Measurements from ENCODE around the gene MAP6.

DNA sequence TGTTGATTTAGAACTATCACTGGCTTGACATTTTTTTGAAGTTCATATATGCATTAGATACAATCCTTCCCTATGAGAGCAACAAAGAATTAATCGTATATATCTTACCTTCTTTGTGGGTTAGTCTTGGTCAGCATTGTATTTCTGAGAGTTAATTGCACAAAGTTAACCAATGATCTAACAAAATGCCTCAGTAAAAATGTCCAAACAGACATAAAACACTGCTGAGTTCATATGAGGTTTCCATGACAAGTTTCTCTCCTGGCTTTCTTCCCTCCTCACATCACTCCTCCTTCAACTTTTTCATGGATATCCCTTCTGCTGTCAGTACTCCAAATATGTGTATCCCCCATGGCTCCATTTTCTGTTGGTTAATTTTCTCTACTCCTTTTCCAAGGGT, 9.0 kb downstream of the MAP6 start:
- TF ChIP-seq POLR2A (IDR thresholded peaks at IDR 0.05): no peak
- TF ChIP-seq, protein P1, sequence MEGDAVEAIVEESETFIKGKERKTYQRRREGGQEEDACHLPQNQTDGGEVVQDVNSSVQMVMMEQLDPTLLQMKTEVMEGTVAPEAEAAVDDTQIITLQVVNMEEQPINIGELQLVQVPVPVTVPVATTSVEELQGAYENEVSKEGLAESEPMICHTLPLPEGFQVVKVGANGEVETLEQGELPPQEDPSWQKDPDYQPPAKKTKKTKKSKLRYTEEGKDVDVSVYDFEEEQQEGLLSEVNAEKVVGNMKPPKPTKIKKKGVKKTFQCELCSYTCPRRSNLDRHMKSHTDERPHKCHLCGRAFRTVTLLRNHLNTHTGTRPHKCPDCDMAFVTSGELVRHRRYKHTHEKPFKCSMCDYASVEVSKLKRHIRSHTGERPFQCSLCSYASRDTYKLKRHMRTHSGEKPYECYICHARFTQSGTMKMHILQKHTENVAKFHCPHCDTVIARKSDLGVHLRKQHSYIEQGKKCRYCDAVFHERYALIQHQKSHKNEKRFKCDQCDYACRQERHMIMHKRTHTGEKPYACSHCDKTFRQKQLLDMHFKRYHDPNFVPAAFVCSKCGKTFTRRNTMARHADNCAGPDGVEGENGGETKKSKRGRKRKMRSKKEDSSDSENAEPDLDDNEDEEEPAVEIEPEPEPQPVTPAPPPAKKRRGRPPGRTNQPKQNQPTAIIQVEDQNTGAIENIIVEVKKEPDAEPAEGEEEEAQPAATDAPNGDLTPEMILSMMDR (IDR thresholded peaks at IDR 0.05): no peak
